Glutamatergic neuron (in vitro differentiated cells): ENCODE data around the gene IFT74. TPM values are rescaled to one million over a fixed set of nuclear protein-coding genes. Genes with fewer than 3 reads are reported as not detected.

Experiments
- DNase-seq: peaks from one replicate; pipeline ENCODE4 v3.0.0; 2022
- H3K27ac Mint-ChIP-seq: one replicate; pipeline ENCODE4 v1.8.0; 2020; ENCODE audit warnings: mild to moderate bottlenecking, mixed read lengths, inconsistent platforms; ENCODE audit not compliant: unreplicated experiment
- H3K27me3 Mint-ChIP-seq: one replicate; pipeline ENCODE4 v1.8.0; 2020; ENCODE audit warnings: mild to moderate bottlenecking, moderate library complexity, mixed read lengths, inconsistent platforms; ENCODE audit not compliant: unreplicated experiment
- H3K36me3 Mint-ChIP-seq: one replicate; pipeline ENCODE4 v1.8.0; 2020; ENCODE audit warnings: mild to moderate bottlenecking, mixed read lengths, inconsistent platforms; ENCODE audit not compliant: unreplicated experiment
- H3K4me1 Mint-ChIP-seq: one replicate; pipeline ENCODE4 v1.8.0; 2020; ENCODE audit warnings: mild to moderate bottlenecking, low read depth, mixed read lengths, inconsistent platforms; ENCODE audit not compliant: unreplicated experiment
- H3K4me3 Mint-ChIP-seq: one replicate; pipeline ENCODE4 v1.8.0; 2020; ENCODE audit warnings: mild to moderate bottlenecking, mixed read lengths, inconsistent platforms; ENCODE audit not compliant: unreplicated experiment
- H3K9me3 Mint-ChIP-seq: one replicate; pipeline ENCODE4 v1.8.0; 2020; ENCODE audit warnings: mild to moderate bottlenecking, moderate library complexity, mixed read lengths, inconsistent platforms; ENCODE audit not compliant: unreplicated experiment
- CTCF ChIP-seq: fragments of 200-600 bp; sonication (generic); IDR thresholded peaks from one replicate; pipeline ENCODE4 v1.5.0; 2021; ENCODE audit not compliant: partially characterized antibody, unreplicated experiment
- total RNA-seq: library from RNA; stranded (reverse); fragmentation: NEBNext Ultra II Directional; extraction: Animal tissue kit (Norgen Biotek cat#: 25700); gene quantifications from one replicate; pipeline ENCODE4 v1.2.1, GENCODE V29; 2021; ENCODE audit not compliant: unreplicated experiment

IFT74 gene
- total RNA-seq, 1 donor from 2014 or later, result 6.0 TPM

GRCh38 chr9:26940779-26941178 lies 15.4 kb upstream of the IFT74 start:
- no peak for DNase-seq
- no peaks in the 10 kb centered on the region for H3K9me3 Mint-ChIP-seq
- peaks cover 23% of the 10 kb centered on the region for H3K4me1 Mint-ChIP-seq
- no peak overlapping the region for H3K4me3 Mint-ChIP-seq
- no peak overlapping the region for H3K27ac Mint-ChIP-seq
- H3K27me3 Mint-ChIP-seq, result no peaks in the 10 kb centered on the region
- no peak for TF ChIP-seq CTCF
- no peaks in the 10 kb centered on the region for H3K36me3 Mint-ChIP-seq

GRCh38 chr9:26945591-26945990 lies 10.6 kb upstream of the IFT74 start:
- Mint-ChIP-seq H3K36me3 (no peaks in the 10 kb centered on the region), H3K4me3 (peak overlapping the region; percentile 90), H3K27me3 (peaks cover 1% of the 10 kb centered on the region), H3K9me3 (peaks cover 10% of the 10 kb centered on the region), H3K4me1 (peaks cover 17% of the 10 kb centered on the region), H3K27ac (peak overlapping the region; percentile 99)
- TF ChIP-seq CTCF, result no peak
- no peak for DNase-seq

GRCh38 chr9:26946753-26947727 lies 9.2 kb upstream of the IFT74 start, which contains the start of gene PLAA:
Gene PLAA, minus strand, starts transcription at chr9:26947242. Its CDS starts 197 bp downstream, at chr9:26947045.
- Mint-ChIP-seq H3K27me3 (peaks cover 1% of the 10 kb centered on the region), H3K4me1 (peaks cover 11% of the 10 kb centered on the region), H3K4me3 (peak within 1 kb of the TSS; percentile 90), H3K27ac (peak within 1 kb of the TSS; percentile 99), H3K36me3 (no peaks in the 10 kb centered on the region), H3K9me3 (peaks cover 10% of the 10 kb centered on the region)
- DNase-seq, result peak; percentile 86
- no peak for TF ChIP-seq CTCF

DNA sequence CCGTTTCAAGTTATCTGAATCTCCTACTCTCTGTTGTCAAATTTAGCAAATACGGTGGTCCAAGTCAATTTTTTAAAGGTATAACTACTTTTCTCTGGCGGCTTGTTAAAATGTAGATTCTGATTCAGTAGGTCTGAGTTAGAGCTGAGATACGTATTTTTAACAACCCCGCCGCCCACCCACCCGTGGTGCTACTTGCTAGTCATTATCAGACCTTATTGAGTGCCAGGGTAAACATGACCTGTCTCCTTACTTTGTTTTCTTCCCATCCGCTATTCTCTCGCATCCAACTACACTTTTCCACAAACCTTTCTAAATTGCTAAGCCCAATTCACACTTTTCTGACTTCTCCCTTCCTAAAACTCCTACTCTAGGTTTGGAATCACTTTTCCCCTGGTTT lies 8.5 kb upstream of the IFT74 start:
- DNase-seq, result no peak
- Mint-ChIP-seq H3K36me3 (no peaks in the 10 kb centered on the region), H3K27me3 (peaks cover 1% of the 10 kb centered on the region), H3K9me3 (peaks cover 10% of the 10 kb centered on the region), H3K4me1 (peaks cover 11% of the 10 kb centered on the region), H3K4me3 (peak overlapping the region; percentile 90), H3K27ac (peak overlapping the region; percentile 99)
- TF ChIP-seq CTCF, result no peak

GRCh38 chr9:26949637-26950069 lies 6.6 kb upstream of the IFT74 start:
- H3K27me3 Mint-ChIP-seq, result peaks cover 1% of the 10 kb centered on the region
- H3K9me3 Mint-ChIP-seq, result peaks cover 10% of the 10 kb centered on the region
- H3K36me3 Mint-ChIP-seq, result no peaks in the 10 kb centered on the region
- peaks cover 8% of the 10 kb centered on the region for H3K4me1 Mint-ChIP-seq
- no peak overlapping the region for H3K27ac Mint-ChIP-seq
- no peak overlapping the region for H3K4me3 Mint-ChIP-seq
- TF ChIP-seq CTCF, result no peak
- DNase-seq, result no peak
